ENCODE results near the gene AVP. TPM values are rescaled to one million over a fixed set of nuclear protein-coding genes. Genes with fewer than 3 reads are reported as not detected.
"Not testable (repeated sequence)": the region's sequence is repeated elsewhere in the genome, so short reads cannot be mapped to it uniquely, and the experiment has no call there.

AVP gene
- not detected in 2 replicates for total RNA-seq

- Mint-ChIP-seq H3K36me3 (ENCODE audit: low read depth) (no peaks in the 10 kb centered on the region), H3K27me3 (ENCODE audit: insufficient read depth) (peaks cover 50% of the 10 kb centered on the region), H3K27ac (no peak within 1 kb of the TSS), H3K9me3 (no peaks in the 10 kb centered on the region), H3K4me3 (peak within 1 kb of the TSS; percentile 53), H3K4me1 (ENCODE audit: low read depth) (no peaks in the 10 kb centered on the region)
- intact Hi-C loops (cut with micrococcal nuclease): no loop called here
- DNase-seq (ENCODE audit: low spot score): no peak
These were observed at the start of gene AVP for GRCh38 chr20:3084283-3084985. AVP (minus strand) TSS chr20:3084724; CDS start chr20:3084674, 50 bp downstream.

- Mint-ChIP-seq H3K36me3 (ENCODE audit: low read depth) (peaks cover 2% of the 10 kb centered on the region), H3K9me3 (no peaks in the 10 kb centered on the region), H3K4me3 (no peak overlapping the region), H3K27me3 (ENCODE audit: insufficient read depth) (no peaks in the 10 kb centered on the region), H3K27ac (no peak overlapping the region), H3K4me1 (ENCODE audit: low read depth) (no peaks in the 10 kb centered on the region)
- intact Hi-C loops (cut with micrococcal nuclease): no loop called here
- DNase-seq (ENCODE audit: low spot score): no peak
These were observed 49.6 kb upstream of the AVP start for GRCh38 chr20:3134151-3134550.

GRCh38 chr20:3133155-3133554 lies 48.6 kb upstream of the AVP start:
- Mint-ChIP-seq H3K27ac (no peak overlapping the region), H3K27me3 (ENCODE audit: insufficient read depth) (no peaks in the 10 kb centered on the region), H3K4me1 (ENCODE audit: low read depth) (no peaks in the 10 kb centered on the region), H3K4me3 (no peak overlapping the region), H3K9me3 (no peaks in the 10 kb centered on the region), H3K36me3 (ENCODE audit: low read depth) (peaks cover 6% of the 10 kb centered on the region)
- DNase-seq (ENCODE audit: low spot score): no peak
- intact Hi-C loops (cut with micrococcal nuclease): no loop called here

- Mint-ChIP-seq H3K27me3 (ENCODE audit: insufficient read depth) (no peaks in the 10 kb centered on the region), H3K36me3 (ENCODE audit: low read depth) (peaks cover 8% of the 10 kb centered on the region)
- intact Hi-C loops (cut with micrococcal nuclease): no loop called here
These were observed 45.6 kb upstream of the AVP start for GRCh38 chr20:3130051-3130600.

GRCh38 chr20:3129094-3129493 lies 44.6 kb upstream of the AVP start:
- Mint-ChIP-seq H3K36me3 (ENCODE audit: low read depth) (peaks cover 8% of the 10 kb centered on the region), H3K4me3 (no peak overlapping the region), H3K27me3 (ENCODE audit: insufficient read depth) (no peaks in the 10 kb centered on the region), H3K4me1 (ENCODE audit: low read depth) (no peaks in the 10 kb centered on the region), H3K27ac (no peak overlapping the region), H3K9me3 (no peaks in the 10 kb centered on the region)
- intact Hi-C loops (cut with micrococcal nuclease): no loop called here
- DNase-seq (ENCODE audit: low spot score): no peak

More at GRCh38 chr20:3130051-3130600, 45.6 kb upstream of the AVP start:
- no peak overlapping the region for H3K27ac Mint-ChIP-seq
- no peaks in the 10 kb centered on the region for H3K9me3 Mint-ChIP-seq
- H3K4me3 Mint-ChIP-seq: no peak overlapping the region
- no peak for DNase-seq (ENCODE audit: low spot score)
- no peaks in the 10 kb centered on the region for H3K4me1 Mint-ChIP-seq (ENCODE audit: low read depth)

GRCh38 chr20:3128275-3128984 lies 43.9 kb upstream of the AVP start:
- intact Hi-C loops (cut with micrococcal nuclease): no loop called here
- H3K4me3 Mint-ChIP-seq: no peak overlapping the region
- DNase-seq (ENCODE audit: low spot score): no peak
- H3K27me3 Mint-ChIP-seq (ENCODE audit: insufficient read depth): no peaks in the 10 kb centered on the region
- no peak overlapping the region for H3K27ac Mint-ChIP-seq
- peaks cover 9% of the 10 kb centered on the region for H3K36me3 Mint-ChIP-seq (ENCODE audit: low read depth)
- H3K4me1 Mint-ChIP-seq (ENCODE audit: low read depth): peaks cover 3% of the 10 kb centered on the region
- H3K9me3 Mint-ChIP-seq: no peaks in the 10 kb centered on the region

- intact Hi-C loops (cut with micrococcal nuclease): no loop called here
These were observed 42.0 kb upstream of the AVP start for GRCh38 chr20:3126527-3126859.

GRCh38 chr20:3125776-3126526 lies 41.4 kb upstream of the AVP start:
- DNase-seq (ENCODE audit: low spot score); H3K27ac Mint-ChIP-seq: not testable (repeated sequence)
- peaks cover 27% of the 10 kb centered on the region for H3K36me3 Mint-ChIP-seq (ENCODE audit: low read depth)

More at GRCh38 chr20:3126527-3126859, 42.0 kb upstream of the AVP start:
- H3K27me3 Mint-ChIP-seq (ENCODE audit: insufficient read depth): no peaks in the 10 kb centered on the region
- no peak for DNase-seq (ENCODE audit: low spot score)
- no peak overlapping the region for H3K4me3 Mint-ChIP-seq
- H3K27ac Mint-ChIP-seq: no peak overlapping the region
- H3K9me3 Mint-ChIP-seq: no peaks in the 10 kb centered on the region
- peaks cover 24% of the 10 kb centered on the region for H3K36me3 Mint-ChIP-seq (ENCODE audit: low read depth)
- H3K4me1 Mint-ChIP-seq (ENCODE audit: low read depth): peaks cover 22% of the 10 kb centered on the region

GRCh38 chr20:3124773-3125560 lies 40.4 kb upstream of the AVP start:
- intact Hi-C loops (cut with micrococcal nuclease); H3K27ac Mint-ChIP-seq; H3K27me3 Mint-ChIP-seq (ENCODE audit: insufficient read depth); H3K4me3 Mint-ChIP-seq; H3K9me3 Mint-ChIP-seq; DNase-seq (ENCODE audit: low spot score): not testable (repeated sequence)
- Mint-ChIP-seq H3K36me3 (ENCODE audit: low read depth) (peaks cover 30% of the 10 kb centered on the region), H3K4me1 (ENCODE audit: low read depth) (peaks cover 33% of the 10 kb centered on the region)

More at GRCh38 chr20:3125776-3126526, 41.4 kb upstream of the AVP start:
- H3K27me3 Mint-ChIP-seq (ENCODE audit: insufficient read depth); intact Hi-C loops (cut with micrococcal nuclease); H3K4me3 Mint-ChIP-seq; H3K9me3 Mint-ChIP-seq: not testable (repeated sequence)
- H3K4me1 Mint-ChIP-seq (ENCODE audit: low read depth): peaks cover 28% of the 10 kb centered on the region

GRCh38 chr20:3124163-3124562 lies 39.6 kb upstream of the AVP start:
- H3K4me1 Mint-ChIP-seq (ENCODE audit: low read depth): peaks cover 33% of the 10 kb centered on the region
- H3K4me3 Mint-ChIP-seq; H3K27ac Mint-ChIP-seq; H3K27me3 Mint-ChIP-seq (ENCODE audit: insufficient read depth); DNase-seq (ENCODE audit: low spot score); H3K9me3 Mint-ChIP-seq; intact Hi-C loops (cut with micrococcal nuclease): not testable (repeated sequence)
- H3K36me3 Mint-ChIP-seq (ENCODE audit: low read depth): peaks cover 33% of the 10 kb centered on the region

GRCh38 chr20:3123542-3123941 lies 39.0 kb upstream of the AVP start:
- intact Hi-C loops (cut with micrococcal nuclease): loop anchor here (2.0 kb wide), 1 partner anchor 33 kb away; no protein-coding TSS in a partner anchor
- DNase-seq (ENCODE audit: low spot score): no peak
- peak overlapping the region; percentile 67 for H3K27ac Mint-ChIP-seq
- H3K27me3 Mint-ChIP-seq (ENCODE audit: insufficient read depth): no peaks in the 10 kb centered on the region
- H3K4me3 Mint-ChIP-seq: no peak overlapping the region
- peaks cover 33% of the 10 kb centered on the region for H3K4me1 Mint-ChIP-seq (ENCODE audit: low read depth)
- H3K36me3 Mint-ChIP-seq (ENCODE audit: low read depth): peaks cover 29% of the 10 kb centered on the region
- no peaks in the 10 kb centered on the region for H3K9me3 Mint-ChIP-seq

GRCh38 chr20:3121955-3122610 lies 37.6 kb upstream of the AVP start:
- DNase-seq (ENCODE audit: low spot score): no peak
- H3K4me1 Mint-ChIP-seq (ENCODE audit: low read depth): peaks cover 33% of the 10 kb centered on the region
- no peak overlapping the region for H3K4me3 Mint-ChIP-seq
- H3K27ac Mint-ChIP-seq: peak overlapping the region; percentile 85
- H3K36me3 Mint-ChIP-seq (ENCODE audit: low read depth): peaks cover 29% of the 10 kb centered on the region
- intact Hi-C loops (cut with micrococcal nuclease): loop anchor here (2.0 kb wide), 1 partner anchor 35 kb away; no protein-coding TSS in a partner anchor
- H3K27me3 Mint-ChIP-seq (ENCODE audit: insufficient read depth): no peaks in the 10 kb centered on the region
- no peaks in the 10 kb centered on the region for H3K9me3 Mint-ChIP-seq

All from activated T-helper 1 cell treated with anti-CD3 and anti-CD28 coated beads, Interleukin-12 subunit alpha, Interleukin-12 subunit beta, Interleukin-2, Interleukin-4 antibody, amounts not matched to agents 30 ng/mL and 10 ng/mL and 1 ng/mL, durations not matched to agents 14 hours and 24 hours and 36 hours (primary cell).